NCI-H2171 treated with DMSO at 0.1 percent for 48 hours (cell line): ENCODE data around the gene SSC5D.

ENCODE experiments used
- DNase-seq: peaks from one replicate; lab custom pipeline; 2025; lab: John Stamatoyannopoulos, UW

The SSC5D gene

GRCh38 chr19:55473225-55474012 lies 14.8 kb upstream of the SSC5D start:
- no peak for DNase-seq

DNA sequence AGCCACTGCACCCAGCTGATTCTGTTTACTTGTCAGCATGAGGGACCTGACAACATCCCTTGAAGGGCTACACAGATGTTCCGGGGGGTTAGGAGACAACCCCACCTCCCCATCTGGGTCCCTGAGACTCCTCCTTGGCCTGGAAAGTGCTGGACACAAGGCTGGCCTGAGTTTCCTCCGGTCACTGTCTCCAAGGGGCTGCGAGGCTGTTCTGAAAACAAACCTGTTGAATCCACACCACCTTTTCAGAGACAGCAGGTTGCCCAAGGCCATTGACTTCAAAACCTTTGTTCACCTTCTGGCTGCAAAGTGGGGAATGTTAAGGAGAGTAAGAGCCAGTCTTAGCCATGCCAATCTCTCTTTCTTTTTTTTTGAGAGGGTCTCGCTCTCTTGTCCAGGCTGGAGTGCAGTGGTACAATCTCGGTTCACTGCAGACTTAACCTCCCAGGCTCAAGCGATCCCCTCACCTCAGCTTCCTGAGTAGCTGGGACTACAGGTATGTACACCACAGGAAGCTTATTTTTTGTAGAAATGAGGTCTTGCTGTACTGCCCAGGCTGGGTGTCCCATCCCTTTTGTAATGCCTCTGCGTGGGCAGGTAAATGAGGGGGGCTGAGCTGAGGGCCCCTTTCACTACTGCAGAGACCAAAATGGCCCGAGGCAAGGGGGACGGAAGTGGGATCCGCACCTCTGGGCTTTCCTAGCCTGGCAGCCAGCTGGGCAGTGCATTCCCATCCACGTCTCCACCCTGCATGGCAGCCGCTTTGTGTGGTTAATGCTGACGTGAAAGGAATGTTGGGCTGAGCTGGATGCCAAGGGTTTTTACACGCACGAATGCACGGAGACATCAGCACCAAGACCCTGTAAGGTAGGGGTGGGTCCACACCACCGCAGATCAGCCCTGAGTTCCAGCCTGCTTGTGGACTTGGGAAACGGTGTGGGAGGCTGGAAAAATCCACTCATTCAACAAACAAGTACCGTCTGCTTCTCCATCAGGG lies 13.7 kb upstream of the SSC5D start:
- no peak for DNase-seq

- peak; percentile 97 for DNase-seq
Measured at GRCh38 chr19:55476100-55476775, 12.0 kb upstream of the SSC5D start, which contains the start of gene ZNF628. ZNF628 (plus strand) TSS chr19:55476617; CDS start chr19:55479911, 3,294 bp downstream.

GRCh38 chr19:55477905-55478304 lies 10.3 kb upstream of the SSC5D start:
- DNase-seq, result no peak

GRCh38 chr19:55478364-55478763 lies 9.9 kb upstream of the SSC5D start:
- no peak for DNase-seq

- DNase-seq, result no peak
Measured at GRCh38 chr19:55479045-55479444, 9.2 kb upstream of the SSC5D start.

- DNase-seq, result no peak
Measured at GRCh38 chr19:55479451-55480230, 8.6 kb upstream of the SSC5D start.

GRCh38 chr19:55481148-55481793 lies 7.0 kb upstream of the SSC5D start:
- DNase-seq, result no peak

- no peak for DNase-seq
Measured at GRCh38 chr19:55481794-55482155, 6.5 kb upstream of the SSC5D start.

DNA sequence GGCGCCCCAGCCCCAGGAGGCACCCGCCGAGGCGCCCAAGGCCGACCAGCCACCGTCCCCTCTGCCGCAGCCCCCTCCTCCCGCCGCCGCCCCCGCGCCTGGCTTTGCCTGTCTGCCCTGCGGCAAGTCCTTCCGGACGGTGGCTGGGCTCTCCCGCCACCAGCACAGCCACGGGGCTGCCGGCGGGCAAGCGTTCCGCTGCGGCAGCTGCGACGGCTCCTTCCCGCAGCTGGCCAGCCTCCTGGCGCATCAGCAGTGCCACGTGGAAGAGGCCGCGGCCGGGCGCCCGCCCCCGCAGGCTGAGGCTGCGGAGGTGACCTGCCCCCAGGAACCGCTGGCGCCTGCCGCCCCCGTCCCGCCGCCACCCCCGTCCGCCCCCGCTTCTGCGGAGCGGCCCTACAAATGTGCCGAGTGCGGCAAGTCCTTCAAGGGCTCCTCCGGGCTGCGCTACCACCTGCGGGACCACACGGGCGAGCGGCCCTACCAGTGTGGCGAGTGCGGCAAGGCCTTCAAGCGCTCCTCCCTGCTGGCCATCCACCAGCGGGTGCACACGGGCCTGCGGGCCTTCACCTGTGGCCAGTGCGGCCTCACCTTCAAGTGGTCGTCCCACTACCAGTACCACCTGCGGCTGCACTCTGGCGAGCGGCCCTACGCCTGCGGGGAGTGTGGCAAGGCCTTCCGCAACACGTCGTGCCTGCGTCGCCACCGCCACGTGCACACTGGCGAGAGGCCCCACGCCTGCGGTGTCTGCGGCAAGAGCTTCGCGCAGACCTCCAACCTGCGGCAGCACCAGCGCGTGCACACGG lies 5.9 kb upstream of the SSC5D start:
- no peak for DNase-seq

- no peak for DNase-seq
Measured at GRCh38 chr19:55482967-55483705, 5.1 kb upstream of the SSC5D start.

- no peak for DNase-seq
Measured at GRCh38 chr19:55483706-55484592, 4.3 kb upstream of the SSC5D start.

- peak; percentile 88 for DNase-seq
Measured at GRCh38 chr19:55484593-55485438, 3.4 kb upstream of the SSC5D start, which contains the start of gene NAT14. NAT14 (plus strand) TSS chr19:55485188; CDS start chr19:55485709, 521 bp downstream.

GRCh38 chr19:55485439-55486011 lies 2.7 kb upstream of the SSC5D start:
- DNase-seq, result peak; percentile 95

- DNase-seq, result no peak
Measured at GRCh38 chr19:55486043-55486970, 1.9 kb upstream of the SSC5D start.
